HG03196 (cell line): Measurements from ENCODE around the gene SLC6A7.

ENCODE experiments used
- ATAC-seq: cut with Tn5 transposase; IDR thresholded peaks from one replicate; pipeline ENCODE4 v1.9.1; 2021; ENCODE audit not compliant: unreplicated experiment

Gene SLC6A7

GRCh38 chr5:150189728-150190502, at the start of gene SLC6A7:
Gene SLC6A7 (plus strand): TSS chr5:150190062. CDS start chr5:150190328, 266 bp downstream.
- ATAC-seq = no peak

GRCh38 chr5:150140830-150141229, 49.0 kb upstream of the SLC6A7 start:
- ATAC-seq = no peak

GRCh38 chr5:150141544-150142184, 48.2 kb upstream of the SLC6A7 start:
- no peak for ATAC-seq

GRCh38 chr5:150142185-150142958, 47.5 kb upstream of the SLC6A7 start:
- no peak for ATAC-seq

- ATAC-seq = no peak
Measured at GRCh38 chr5:150142959-150143349, 46.9 kb upstream of the SLC6A7 start.

GRCh38 chr5:150143350-150144245, 46.3 kb upstream of the SLC6A7 start:
- ATAC-seq = no peak

GRCh38 chr5:150144246-150144801, 45.5 kb upstream of the SLC6A7 start:
- no peak for ATAC-seq

GRCh38 chr5:150144879-150145278, 45.0 kb upstream of the SLC6A7 start:
- no peak for ATAC-seq

- ATAC-seq = no peak
Measured at GRCh38 chr5:150146235-150146634, 43.6 kb upstream of the SLC6A7 start.

- no peak for ATAC-seq
Measured at GRCh38 chr5:150146862-150147601, 42.8 kb upstream of the SLC6A7 start.

GRCh38 chr5:150147670-150148069, 42.2 kb upstream of the SLC6A7 start:
- no peak for ATAC-seq

GRCh38 chr5:150148117-150148927, 41.5 kb upstream of the SLC6A7 start:
- ATAC-seq = no peak

GRCh38 chr5:150149618-150150017, 40.2 kb upstream of the SLC6A7 start:
- ATAC-seq = no peak

- no peak for ATAC-seq
Measured at GRCh38 chr5:150152636-150153462, 37.0 kb upstream of the SLC6A7 start.

GRCh38 chr5:150153483-150153882, 36.4 kb upstream of the SLC6A7 start:
- no peak for ATAC-seq

GRCh38 chr5:150153957-150154617, 35.8 kb upstream of the SLC6A7 start:
- ATAC-seq = no peak

GRCh38 chr5:150154618-150155128, 35.2 kb upstream of the SLC6A7 start:
- ATAC-seq = no peak
